IMR-90 (cell line): ENCODE data around the gene HDGFL3. TPM values are rescaled to one million over a fixed set of nuclear protein-coding genes. Genes with fewer than 3 reads are reported as not detected.
A peak's percentile ranks its signal among the peaks of the same experiment; 100 is the strongest.

Source experiments
- ATAC-seq: fragments of 200-7000 bp; cut with Tn5 transposase; 2 replicates; pipeline ENCODE4 v1.9.1; 2020; ENCODE audit warnings: low read depth, mild to moderate bottlenecking, moderate library complexity
- BruUV-seq: library from RNA; stranded (reverse); fragments of 400-500 nt; replicated peaks from 2 replicates; lab custom pipeline; 2021; lab: Mats Ljungman, UMichigan
- CTCF ChIA-PET: fragments of 300-600 bp; formaldehyde crosslinking; extraction: SDS; loops from one replicate; lab custom pipeline; 2021; ENCODE audit warnings: antibody characterized with exemption; lab: Yijun Ruan, JAX
- POLR2A ChIA-PET: fragments of 300-600 bp; sonication (Branson Sonifier 250); formaldehyde crosslinking; loops from one replicate; lab custom pipeline; 2022; ENCODE audit warnings: antibody characterized with exemption; ENCODE audit not compliant: unreplicated experiment; lab: Charles Lee
- DNase-seq: peaks from one replicate; pipeline ENCODE4 v3.0.0; 2013
- H2AFZ ChIP-seq: replicated peaks from 2 replicates; pipeline ENCODE3; 2013; ENCODE audit warnings: low read length, mild to moderate bottlenecking; ENCODE audit not compliant: poor library complexity
- H2AK5ac ChIP-seq: 2 replicates; pipeline ENCODE4 v1.6.1; 2013; ENCODE audit warnings: low read depth, low read length, inconsistent platforms
- H2AK9ac ChIP-seq: replicated peaks from 2 replicates; pipeline ENCODE3; 2013; ENCODE audit warnings: mild to moderate bottlenecking, low read depth, low read length, moderate library complexity; ENCODE audit not compliant: poor library complexity
- H2BK120ac ChIP-seq: 2 replicates; pipeline ENCODE4 v1.6.1; 2013; ENCODE audit warnings: low read depth, low read length, inconsistent platforms
- H2BK15ac ChIP-seq: 3 replicates; pipeline ENCODE4 v1.6.1; 2013; ENCODE audit warnings: low read depth, low read length, inconsistent platforms
- H2BK20ac ChIP-seq: 2 replicates; pipeline ENCODE4 v1.6.1; 2013; ENCODE audit warnings: low read depth, mild to moderate bottlenecking, inconsistent platforms, low read length, moderate library complexity
- H2BK5ac ChIP-seq: 2 replicates; pipeline ENCODE4 v1.6.1; 2013; ENCODE audit warnings: mild to moderate bottlenecking, low read depth, low read length, inconsistent platforms; ENCODE audit not compliant: poor library complexity, severe bottlenecking
- H3K14ac ChIP-seq: replicated peaks from 2 replicates; pipeline ENCODE4 v1.6.1; 2013; ENCODE audit warnings: low read depth, low read length, inconsistent platforms
- H3K18ac ChIP-seq: 2 replicates; pipeline ENCODE4 v1.6.1; 2013; ENCODE audit warnings: low read depth, low read length, control low read depth
- H3K23ac ChIP-seq: 2 replicates; pipeline ENCODE4 v1.6.1; 2013; ENCODE audit warnings: low read depth, low read length, inconsistent platforms
- H3K27ac ChIP-seq: 2 replicates; pipeline ENCODE4 v1.5.1; 2013; ENCODE audit warnings: mild to moderate bottlenecking, control low read depth, low read length; ENCODE audit not compliant: insufficient read depth
- H3K27me3 ChIP-seq: 2 replicates; pipeline ENCODE4 v1.6.1; 2013; ENCODE audit warnings: low read length; ENCODE audit not compliant: control insufficient read depth, insufficient read depth
- H3K36me3 ChIP-seq: 2 replicates; pipeline ENCODE4 v1.6.1; 2013; ENCODE audit warnings: low read length, mixed read lengths; ENCODE audit not compliant: control insufficient read depth, insufficient read depth
- H3K4ac ChIP-seq: 2 replicates; pipeline ENCODE4 v1.6.1; 2013; ENCODE audit warnings: low read depth, low read length, inconsistent platforms
- H3K4me1 ChIP-seq: 2 replicates; pipeline ENCODE4 v1.6.1; 2013; ENCODE audit warnings: low read length, mixed read lengths; ENCODE audit not compliant: control insufficient read depth, insufficient read depth
- H3K4me2 ChIP-seq: 2 replicates; pipeline ENCODE4 v1.6.1; 2013; ENCODE audit warnings: low read depth, mild to moderate bottlenecking, control low read depth, low read length, moderate library complexity
- H3K4me3 ChIP-seq: 2 replicates; pipeline ENCODE4 v1.5.1; 2013; ENCODE audit warnings: low read depth, mild to moderate bottlenecking, control low read depth, low read length, moderate library complexity; ENCODE audit not compliant: insufficient read depth
- H3K56ac ChIP-seq: 2 replicates; pipeline ENCODE4 v1.6.1; 2013; ENCODE audit warnings: low read length, inconsistent platforms; ENCODE audit not compliant: insufficient read depth; ENCODE audit errors: extremely low read depth
- H3K79me1 ChIP-seq, 2 experiments: 2 replicates each; pipeline ENCODE4 v1.6.1; 2013; ENCODE audit warnings: low read length in 2 of 2, inconsistent platforms in 1 of 2, low read depth in 1 of 2
- H3K9ac ChIP-seq: 2 replicates; pipeline ENCODE4 v1.6.1; 2013; ENCODE audit warnings: low read depth, low read length, control low read depth
- H3K9me1 ChIP-seq: 2 replicates; pipeline ENCODE4 v1.6.1; 2013; ENCODE audit warnings: low read length, inconsistent platforms; ENCODE audit not compliant: insufficient read depth
- H3K9me3 ChIP-seq: 2 replicates; pipeline ENCODE4 v1.6.1; 2013; ENCODE audit warnings: low read length; ENCODE audit not compliant: control insufficient read depth, insufficient read depth
- H4K20me1 ChIP-seq: 2 replicates; pipeline ENCODE4 v1.6.1; 2013; ENCODE audit warnings: low read length, inconsistent platforms; ENCODE audit not compliant: insufficient read depth
- H4K5ac ChIP-seq: 2 replicates; pipeline ENCODE4 v1.6.1; 2013; ENCODE audit warnings: mild to moderate bottlenecking, low read depth, low read length, control low read depth
- H4K8ac ChIP-seq, 2 experiments: 2 replicates each; pipeline ENCODE4 v1.6.1; 2013; ENCODE audit warnings: low read depth in 2 of 2, low read length in 2 of 2, control low read depth in 1 of 2, inconsistent platforms in 1 of 2
- H4K91ac ChIP-seq: 2 replicates; pipeline ENCODE4 v1.6.1; 2013; ENCODE audit warnings: low read depth, low read length, inconsistent platforms; ENCODE audit not compliant: insufficient read depth
- BHLHE40 ChIP-seq: fragments of 150-350 bp; IDR thresholded peaks from 2 replicates; pipeline ENCODE4 v1.6.1; 2016; ENCODE audit warnings: mild to moderate bottlenecking, low read depth, low read length
- CEBPB ChIP-seq: IDR thresholded peaks from 2 replicates; pipeline ENCODE4 v1.6.1; 2012; ENCODE audit warnings: low read depth, low read length, improper control_type of control experiment
- CHD1 ChIP-seq: IDR thresholded peaks from 2 replicates; pipeline ENCODE4 v1.6.1; 2012; ENCODE audit warnings: low read depth, low read length, improper control_type of control experiment
- ELK1 ChIP-seq: fragments of 150-350 bp; IDR thresholded peaks from 2 replicates; pipeline ENCODE4 v1.6.1; 2016; ENCODE audit warnings: low read depth, mild to moderate bottlenecking, low read length, moderate library complexity, borderline replicate concordance
- FOS ChIP-seq: fragments of 150-350 bp; IDR thresholded peaks from 2 replicates; pipeline ENCODE4 v1.6.1; 2016; ENCODE audit warnings: low read depth, low read length
- MAFK ChIP-seq: IDR thresholded peaks from 2 replicates; pipeline ENCODE4 v1.6.1; 2012; ENCODE audit warnings: low read depth, low read length, improper control_type of control experiment
- MAZ ChIP-seq: IDR thresholded peaks from 2 replicates; pipeline ENCODE4 v1.6.1; 2012; ENCODE audit warnings: low read depth, mild to moderate bottlenecking, low read length, improper control_type of control experiment, moderate library complexity, borderline replicate concordance
- MXI1 ChIP-seq: IDR thresholded peaks from 2 replicates; pipeline ENCODE4 v1.6.1; 2012; ENCODE audit warnings: low read depth, mild to moderate bottlenecking, low read length, moderate library complexity, borderline replicate concordance
- NFE2L2 ChIP-seq: fragments of 150-350 bp; IDR thresholded peaks from 2 replicates; pipeline ENCODE4 v1.6.1; 2016; ENCODE audit warnings: low read depth, mild to moderate bottlenecking, low read length
- POLR2A ChIP-seq: IDR thresholded peaks from 2 replicates; pipeline ENCODE4 v1.6.1; 2012; ENCODE audit warnings: mild to moderate bottlenecking, low read depth, low read length
- RAD21 ChIP-seq: IDR thresholded peaks from 2 replicates; pipeline ENCODE4 v1.6.1; 2012; ENCODE audit warnings: low read length, improper control_type of control experiment
- RCOR1 ChIP-seq: IDR thresholded peaks from 2 replicates; pipeline ENCODE4 v1.6.1; 2012; ENCODE audit warnings: mild to moderate bottlenecking, low read length, improper control_type of control experiment; ENCODE audit not compliant: insufficient replicate concordance
- RFX5 ChIP-seq: IDR thresholded peaks from 2 replicates; pipeline ENCODE4 v1.8.0; 2012; ENCODE audit warnings: low read depth, mild to moderate bottlenecking, low read length, moderate library complexity
- SMC3 ChIP-seq: fragments of 150-350 bp; IDR thresholded peaks from 2 replicates; pipeline ENCODE4 v1.6.1; 2016; ENCODE audit warnings: low read depth, mild to moderate bottlenecking, antibody characterized with exemption, low read length, moderate library complexity
- WGBS, 2 experiments: methylation state at CpG; one replicate each; pipeline versions ENCODE4 v1.1.5 to v1.1.7; 2013; ENCODE audit warnings: missing lambda C conversion rate in 2 of 2; ENCODE audit not compliant: insufficient read length in 1 of 2; ENCODE audit errors: extremely low coverage in 2 of 2; 5-methylcytosine and 5-hydroxymethylcytosine counted together
- dilution Hi-C: fragments of 300-500 bp; cut with HindIII; formaldehyde crosslinking; loops from one replicate; pipeline ENCODE4 v1.14.3; 2018; ENCODE audit warnings: low sequenced_read_pairs; ENCODE audit not compliant: unreplicated experiment
- in situ Hi-C: fragments of 300-500 bp; cut with MboI; formaldehyde crosslinking; loops from 3 replicates; pipeline ENCODE4 v1.14.3; 2019; ENCODE audit warnings: low sequenced_read_pairs, inconsistent platforms, mixed read lengths
- intact Hi-C: fragments of 100-400 bp; cut with micrococcal nuclease; formaldehyde crosslinking; loops from 2 replicates; pipeline ENCODE4 v1.10.0; 2022
- polyA plus RNA-seq, 3 experiments: library from polyadenylated mRNA; depleted of rRNA; stranded (reverse); fragments of >200 nt; gene quantifications; 2 replicates each; pipeline ENCODE4 v1.2.3, GENCODE V29; 2012; ENCODE audit warnings: low replicate concordance in 1 of 3
- total RNA-seq: library from RNA; depleted of rRNA; stranded (reverse); fragments of >200 nt; gene quantifications from 2 replicates; pipeline ENCODE4 v1.2.3, GENCODE V29; 2012
- TF ChIP-seq, protein P1 (sequence below): fragments of 150-350 bp; IDR thresholded peaks from 2 replicates; pipeline ENCODE4 v1.6.1; 2017; ENCODE audit warnings: mild to moderate bottlenecking, antibody characterized with exemption, low read length, low read depth
- TF ChIP-seq, protein P2 (sequence below): conservative IDR thresholded peaks from 2 replicates; pipeline ENCODE4 v1.5.1; 2012; ENCODE audit warnings: mild to moderate bottlenecking, low read depth, low read length, improper control_type of control experiment

The HDGFL3 gene
- total and polyA plus RNA-seq, 2 of the 4 experiments (the other 2 are of a cell fraction), result 9.5 to 18.1 TPM

- H2BK15ac ChIP-seq, result 0 out of 3 replicates have a peak overlapping the region, but pooled peaks have one; percentile 47
Observed at GRCh38 chr15:83107841-83108181, 99.8 kb downstream of the HDGFL3 start.

More at GRCh38 chr15:83107841-83108181, 99.8 kb downstream of the HDGFL3 start:
- BruUV-seq, result no TSS peak
- Histone ChIP-seq H4K91ac (0 out of 2 replicates have a peak overlapping the region, but pooled peaks have one; percentile 59), H2BK20ac (no peak overlapping the region; the same call in 1 of the 2 replicates), H3K4me3 (peak overlapping the region; percentile 80), H3K4me1 (peaks cover 12% of the 10 kb centered on the region), H2BK5ac (no peak overlapping the region), H3K9me1 (peaks cover 20% of the 10 kb centered on the region), H2AK9ac (peak overlapping the region; percentile 74), H3K56ac (no peak overlapping the region), H3K27ac (no peak overlapping the region), H3K27me3 (no peaks in the 10 kb centered on the region), H3K23ac (peak overlapping the region; percentile 14; the same call in 1 of the 2 replicates), H3K9ac (no peak overlapping the region), H3K9me3 (no peaks in the 10 kb centered on the region), H2AK5ac (peak overlapping the region; percentile 92), H3K36me3 (no peaks in the 10 kb centered on the region), H2AFZ (peak overlapping the region; percentile 91), H3K18ac (no peak overlapping the region), H3K79me1 (peaks cover 8 to 34% of the 10 kb centered on the region in 2 experiments; a peak in 3 of 4 replicates), H4K8ac (peak overlapping the region; percentile 27 to 79; a peak in 2 of 4 replicates), H3K14ac (no peak overlapping the region), H3K4ac (peak overlapping the region; percentile 88), H4K20me1 (peaks cover 3% of the 10 kb centered on the region; the same call in 1 of the 2 replicates), H3K4me2 (peak overlapping the region; percentile 86), H4K5ac (no peak overlapping the region; the same call in 1 of the 2 replicates), H2BK120ac (no peak overlapping the region; the same call in 1 of the 2 replicates)
- TF ChIP-seq CEBPB (no peak), CHD1 (no peak), POLR2A (no peak), SMC3 (no peak), RAD21 (no peak), RCOR1 (no peak), RFX5 (no peak), MXI1 (no peak), FOS (no peak), ELK1 (no peak), BHLHE40 (no peak), NFE2L2 (no peak), MAFK (no peak), MAZ (no peak)
- TF ChIP-seq, protein P1, sequence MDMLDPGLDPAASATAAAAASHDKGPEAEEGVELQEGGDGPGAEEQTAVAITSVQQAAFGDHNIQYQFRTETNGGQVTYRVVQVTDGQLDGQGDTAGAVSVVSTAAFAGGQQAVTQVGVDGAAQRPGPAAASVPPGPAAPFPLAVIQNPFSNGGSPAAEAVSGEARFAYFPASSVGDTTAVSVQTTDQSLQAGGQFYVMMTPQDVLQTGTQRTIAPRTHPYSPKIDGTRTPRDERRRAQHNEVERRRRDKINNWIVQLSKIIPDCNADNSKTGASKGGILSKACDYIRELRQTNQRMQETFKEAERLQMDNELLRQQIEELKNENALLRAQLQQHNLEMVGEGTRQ, result no peak
- TF ChIP-seq, protein P2, sequence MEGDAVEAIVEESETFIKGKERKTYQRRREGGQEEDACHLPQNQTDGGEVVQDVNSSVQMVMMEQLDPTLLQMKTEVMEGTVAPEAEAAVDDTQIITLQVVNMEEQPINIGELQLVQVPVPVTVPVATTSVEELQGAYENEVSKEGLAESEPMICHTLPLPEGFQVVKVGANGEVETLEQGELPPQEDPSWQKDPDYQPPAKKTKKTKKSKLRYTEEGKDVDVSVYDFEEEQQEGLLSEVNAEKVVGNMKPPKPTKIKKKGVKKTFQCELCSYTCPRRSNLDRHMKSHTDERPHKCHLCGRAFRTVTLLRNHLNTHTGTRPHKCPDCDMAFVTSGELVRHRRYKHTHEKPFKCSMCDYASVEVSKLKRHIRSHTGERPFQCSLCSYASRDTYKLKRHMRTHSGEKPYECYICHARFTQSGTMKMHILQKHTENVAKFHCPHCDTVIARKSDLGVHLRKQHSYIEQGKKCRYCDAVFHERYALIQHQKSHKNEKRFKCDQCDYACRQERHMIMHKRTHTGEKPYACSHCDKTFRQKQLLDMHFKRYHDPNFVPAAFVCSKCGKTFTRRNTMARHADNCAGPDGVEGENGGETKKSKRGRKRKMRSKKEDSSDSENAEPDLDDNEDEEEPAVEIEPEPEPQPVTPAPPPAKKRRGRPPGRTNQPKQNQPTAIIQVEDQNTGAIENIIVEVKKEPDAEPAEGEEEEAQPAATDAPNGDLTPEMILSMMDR, result no peak
- intact Hi-C loops, result no loop called here
- dilution Hi-C loops, result no loop called here
- ChIA-PET CTCF (no interaction called here), POLR2A (no interaction called here)
- 34% methylated on average over 12 of the region's 30 CpGs; no CpG with 5 or more reads in 1 of the 2 experiments for WGBS, 2 experiments
- ATAC-seq (no peak; the same call in 1 of the 2 replicates), DNase-seq (no peak)
- in situ Hi-C loops, result no loop called here
